Midbrain (tissue), 1 donor: ENCODE results near the gene ARHGAP42.

Source experiments
- DNase-seq: peaks from one replicate; lab custom pipeline; 2025; lab: John Stamatoyannopoulos, UW

Gene ARHGAP42

GRCh38 chr11:101022256-101022655, 335.2 kb downstream of the ARHGAP42 start:
- no peak for DNase-seq

GRCh38 chr11:101028644-101029043, 341.6 kb downstream of the ARHGAP42 start:
- no peak for DNase-seq

GRCh38 chr11:101030015-101030414, 342.9 kb downstream of the ARHGAP42 start:
- no peak for DNase-seq

- no peak for DNase-seq
Measured at GRCh38 chr11:101030692-101031091, 343.6 kb downstream of the ARHGAP42 start.

GRCh38 chr11:101031713-101032112, 344.6 kb downstream of the ARHGAP42 start:
- DNase-seq, result no peak

GRCh38 chr11:101032991-101033390, 345.9 kb downstream of the ARHGAP42 start:
- DNase-seq, result no peak

GRCh38 chr11:101034076-101034475, 347.0 kb downstream of the ARHGAP42 start:
- DNase-seq, result no peak

GRCh38 chr11:101035872-101036271, 348.8 kb downstream of the ARHGAP42 start:
- no peak for DNase-seq
